GM12878 (cell line): ENCODE measurements around the gene OSBPL3. TPM values are rescaled to one million over a fixed set of nuclear protein-coding genes. Genes with fewer than 3 reads are reported as not detected.

ENCODE experiments used
- CHD2 ChIP-seq: IDR thresholded peaks from 2 replicates; pipeline ENCODE4 v1.6.1; 2011; ENCODE audit warnings: low read depth, low read length, improper control_type of control experiment, borderline replicate concordance
- CREB1 ChIP-seq: IDR thresholded peaks from 2 replicates; pipeline ENCODE4 v1.6.1; 2012; ENCODE audit warnings: low read depth, mild to moderate bottlenecking, inconsistent platforms
- EGR1 ChIP-seq, 2 experiments: IDR thresholded peaks; 1 replicate in 1 of 2; 2 replicates in 1 of 2; pipeline ENCODE4 v1.6.1; 2011 to 2012; ENCODE audit warnings: low read depth in 2 of 2, low read length in 2 of 2, borderline replicate concordance in 1 of 2, mild to moderate bottlenecking in 1 of 2, moderate library complexity in 1 of 2
- HDAC2 ChIP-seq: fragments of 200-600 bp; sonication (generic); IDR thresholded peaks from 2 replicates; pipeline ENCODE4 v1.6.1; 2017
- IKZF1 ChIP-seq: fragments of 450-650 bp; conservative IDR thresholded peaks from 2 replicates; pipeline ENCODE4 v1.6.1; 2017; ENCODE audit warnings: antibody characterized with exemption, mild to moderate bottlenecking
- LARP7 ChIP-seq: fragments of 450-650 bp; IDR thresholded peaks from 2 replicates; pipeline ENCODE4 v1.6.1; 2017; ENCODE audit warnings: mild to moderate bottlenecking
- MTA3 ChIP-seq: IDR thresholded peaks from 2 replicates; pipeline ENCODE4 v1.6.1; 2012; ENCODE audit warnings: low read length, inconsistent platforms, borderline replicate concordance
- NFXL1 ChIP-seq: fragments of 450-650 bp; IDR thresholded peaks from 2 replicates; pipeline ENCODE4 v1.6.1; 2017; ENCODE audit warnings: antibody characterized with exemption, mild to moderate bottlenecking, borderline replicate concordance
- PAX8 ChIP-seq: fragments of 450-650 bp; IDR thresholded peaks from 2 replicates; pipeline ENCODE4 v1.6.1; 2017; ENCODE audit warnings: mild to moderate bottlenecking, moderate library complexity
- POLR2A ChIP-seq: IDR thresholded peaks from 2 replicates; pipeline ENCODE4 v1.6.1; 2011; ENCODE audit warnings: low read depth, mild to moderate bottlenecking, low read length
- STAT3 ChIP-seq: IDR thresholded peaks from 2 replicates; pipeline ENCODE4 v1.6.1; 2011; ENCODE audit warnings: low read depth, low read length, improper control_type of control experiment
- SUZ12 ChIP-seq: fragments of 200-600 bp; sonication (generic); IDR thresholded peaks from one replicate; pipeline ENCODE4 v1.6.1; 2018; ENCODE audit warnings: antibody characterized with exemption, mild to moderate bottlenecking; ENCODE audit not compliant: unreplicated experiment
- ZNF207 ChIP-seq: fragments of 450-650 bp; IDR thresholded peaks from 2 replicates; pipeline ENCODE4 v1.6.1; 2014; ENCODE audit warnings: antibody characterized with exemption, mild to moderate bottlenecking, borderline replicate concordance
- ZNF384 ChIP-seq: IDR thresholded peaks from 2 replicates; pipeline ENCODE4 v1.6.1; 2012; ENCODE audit warnings: low read depth, mild to moderate bottlenecking, low read length, improper control_type of control experiment, borderline replicate concordance
- polyA plus RNA-seq, 11 experiments: library from polyadenylated mRNA; depleted of rRNA in 4 of 11; unstranded in 6 of 11; stranded (reverse) in 5 of 11; fragments of >200 nt; fragmentation: Nextera tagmentation in 4 of 11; fragmentation: Illumina TruSeq in 1 of 11; extraction: Ambion mirVana in 4 of 11; extraction: Trizol in 1 of 11; gene quantifications; 1 replicate in 1 of 11; 2 replicates in 10 of 11; pipeline versions ENCODE4 v1.2.1 to v1.2.3, GENCODE V29; 2011 to 2016; ENCODE audit warnings: inconsistent platforms in 2 of 11, missing spikeins in 2 of 11, low read depth in 1 of 11
- total RNA-seq, 4 experiments: library from RNA; depleted of rRNA in 3 of 4; stranded (reverse); fragments of >200 nt in 3 of 4; fragmentation: Illumina TruSeq in 1 of 4; extraction: Trizol in 1 of 4; gene quantifications; 2 replicates each; pipeline versions ENCODE4 v1.2.1 to v1.2.3, GENCODE V29; 2013 to 2021
- TF ChIP-seq, protein P1 (sequence below): IDR thresholded peaks from 2 replicates; pipeline ENCODE4 v1.6.1; 2011; ENCODE audit warnings: borderline replicate concordance, low read depth, mild to moderate bottlenecking, moderate library complexity, low read length; ENCODE audit not compliant: insufficient read depth, poor library complexity, severe bottlenecking
- TF ChIP-seq, protein P2 (sequence below): IDR thresholded peaks from 2 replicates; pipeline ENCODE4 v1.6.1; 2011; ENCODE audit warnings: mild to moderate bottlenecking, low read depth, low read length, moderate library complexity; ENCODE audit not compliant: insufficient replicate concordance
- TF ChIP-seq, protein P3 (sequence below): fragments of 450-650 bp; IDR thresholded peaks from 2 replicates; pipeline ENCODE4 v1.6.1; 2016; ENCODE audit warnings: mild to moderate bottlenecking, moderate library complexity, borderline replicate concordance
- TF ChIP-seq, protein P4 (sequence below): fragments of 450-650 bp; IDR thresholded peaks from 2 replicates; pipeline ENCODE4 v1.6.1; 2014; ENCODE audit warnings: mild to moderate bottlenecking
- TF ChIP-seq, protein P5 (sequence below): fragments of 450-650 bp; formaldehyde crosslinking; IDR thresholded peaks from 2 replicates; pipeline ENCODE4 v1.4.0; 2022; ENCODE audit warnings: mild to moderate bottlenecking, moderate library complexity

The OSBPL3 gene
- total and polyA plus RNA-seq, 10 of the 15 experiments (the other 5 are each of a cell fraction or from before 2014, with no cell fraction given): 6.1 to 46.6 (median 27.0) TPM

DNA sequence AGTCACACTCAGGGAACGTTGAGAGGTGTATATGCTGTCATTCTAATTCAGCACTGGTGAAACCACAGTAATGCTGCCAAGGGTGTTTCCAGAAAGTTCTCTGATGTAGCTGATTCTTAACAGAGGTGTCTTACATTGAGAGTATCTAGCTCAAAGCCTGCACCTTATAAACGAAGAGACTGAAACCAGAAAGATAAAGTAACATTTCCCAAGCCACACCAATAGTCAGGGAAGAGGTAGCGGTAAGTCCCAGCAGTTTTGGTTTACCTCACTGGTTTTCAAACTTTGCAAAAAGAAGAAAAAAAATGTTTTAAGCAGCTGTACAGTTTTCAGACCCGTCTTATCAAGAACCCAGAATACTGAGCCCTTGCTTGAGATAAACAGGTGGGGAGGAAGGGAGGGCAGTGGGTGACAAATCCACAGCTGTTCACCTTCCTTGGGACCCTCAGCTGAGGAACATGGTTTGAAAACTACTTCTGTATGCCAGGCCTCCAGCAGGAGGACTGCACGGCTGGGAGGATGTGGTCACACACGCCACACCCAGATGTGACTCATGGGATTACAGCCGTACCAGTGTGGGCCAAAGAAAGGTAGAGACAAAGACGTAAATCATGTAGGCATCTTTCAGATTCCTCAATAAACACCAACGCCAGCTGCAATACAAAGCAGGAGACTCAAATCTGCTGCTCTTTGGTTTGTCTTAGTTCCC lies 158.8 kb downstream of the OSBPL3 start (continued):
- TF ChIP-seq, protein P1, sequence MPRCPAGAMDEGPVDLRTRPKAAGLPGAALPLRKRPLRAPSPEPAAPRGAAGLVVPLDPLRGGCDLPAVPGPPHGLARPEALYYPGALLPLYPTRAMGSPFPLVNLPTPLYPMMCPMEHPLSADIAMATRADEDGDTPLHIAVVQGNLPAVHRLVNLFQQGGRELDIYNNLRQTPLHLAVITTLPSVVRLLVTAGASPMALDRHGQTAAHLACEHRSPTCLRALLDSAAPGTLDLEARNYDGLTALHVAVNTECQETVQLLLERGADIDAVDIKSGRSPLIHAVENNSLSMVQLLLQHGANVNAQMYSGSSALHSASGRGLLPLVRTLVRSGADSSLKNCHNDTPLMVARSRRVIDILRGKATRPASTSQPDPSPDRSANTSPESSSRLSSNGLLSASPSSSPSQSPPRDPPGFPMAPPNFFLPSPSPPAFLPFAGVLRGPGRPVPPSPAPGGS: no peak
- peak; percentile 59; the same call in 1 of the 2 replicates for TF ChIP-seq CHD2
- no peak for TF ChIP-seq NFXL1
- TF ChIP-seq POLR2A: peak; percentile 60; the same call in 1 of the 2 replicates
- 0 out of 2 replicates have a peak, but pooled peaks have one; percentile 32 for TF ChIP-seq ZNF207
- 0 out of 2 replicates have a peak, but pooled peaks have one; percentile 63 for TF ChIP-seq MTA3
- TF ChIP-seq, protein P2, sequence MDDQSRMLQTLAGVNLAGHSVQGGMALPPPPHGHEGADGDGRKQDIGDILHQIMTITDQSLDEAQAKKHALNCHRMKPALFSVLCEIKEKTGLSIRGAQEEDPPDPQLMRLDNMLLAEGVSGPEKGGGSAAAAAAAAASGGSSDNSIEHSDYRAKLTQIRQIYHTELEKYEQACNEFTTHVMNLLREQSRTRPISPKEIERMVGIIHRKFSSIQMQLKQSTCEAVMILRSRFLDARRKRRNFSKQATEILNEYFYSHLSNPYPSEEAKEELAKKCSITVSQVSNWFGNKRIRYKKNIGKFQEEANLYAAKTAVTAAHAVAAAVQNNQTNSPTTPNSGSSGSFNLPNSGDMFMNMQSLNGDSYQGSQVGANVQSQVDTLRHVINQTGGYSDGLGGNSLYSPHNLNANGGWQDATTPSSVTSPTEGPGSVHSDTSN: peak; percentile 59
- TF ChIP-seq LARP7: no peak; the same call in 1 of the 2 replicates
- TF ChIP-seq IKZF1: peak; percentile 82
- TF ChIP-seq, protein P3, sequence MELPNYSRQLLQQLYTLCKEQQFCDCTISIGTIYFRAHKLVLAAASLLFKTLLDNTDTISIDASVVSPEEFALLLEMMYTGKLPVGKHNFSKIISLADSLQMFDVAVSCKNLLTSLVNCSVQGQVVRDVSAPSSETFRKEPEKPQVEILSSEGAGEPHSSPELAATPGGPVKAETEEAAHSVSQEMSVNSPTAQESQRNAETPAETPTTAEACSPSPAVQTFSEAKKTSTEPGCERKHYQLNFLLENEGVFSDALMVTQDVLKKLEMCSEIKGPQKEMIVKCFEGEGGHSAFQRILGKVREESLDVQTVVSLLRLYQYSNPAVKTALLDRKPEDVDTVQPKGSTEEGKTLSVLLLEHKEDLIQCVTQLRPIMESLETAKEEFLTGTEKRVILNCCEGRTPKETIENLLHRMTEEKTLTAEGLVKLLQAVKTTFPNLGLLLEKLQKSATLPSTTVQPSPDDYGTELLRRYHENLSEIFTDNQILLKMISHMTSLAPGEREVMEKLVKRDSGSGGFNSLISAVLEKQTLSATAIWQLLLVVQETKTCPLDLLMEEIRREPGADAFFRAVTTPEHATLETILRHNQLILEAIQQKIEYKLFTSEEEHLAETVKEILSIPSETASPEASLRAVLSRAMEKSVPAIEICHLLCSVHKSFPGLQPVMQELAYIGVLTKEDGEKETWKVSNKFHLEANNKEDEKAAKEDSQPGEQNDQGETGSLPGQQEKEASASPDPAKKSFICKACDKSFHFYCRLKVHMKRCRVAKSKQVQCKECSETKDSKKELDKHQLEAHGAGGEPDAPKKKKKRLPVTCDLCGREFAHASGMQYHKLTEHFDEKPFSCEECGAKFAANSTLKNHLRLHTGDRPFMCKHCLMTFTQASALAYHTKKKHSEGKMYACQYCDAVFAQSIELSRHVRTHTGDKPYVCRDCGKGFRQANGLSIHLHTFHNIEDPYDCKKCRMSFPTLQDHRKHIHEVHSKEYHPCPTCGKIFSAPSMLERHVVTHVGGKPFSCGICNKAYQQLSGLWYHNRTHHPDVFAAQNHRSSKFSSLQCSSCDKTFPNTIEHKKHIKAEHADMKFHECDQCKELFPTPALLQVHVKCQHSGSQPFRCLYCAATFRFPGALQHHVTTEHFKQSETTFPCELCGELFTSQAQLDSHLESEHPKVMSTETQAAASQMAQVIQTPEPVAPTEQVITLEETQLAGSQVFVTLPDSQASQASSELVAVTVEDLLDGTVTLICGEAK: no peak
- TF ChIP-seq, protein P4, sequence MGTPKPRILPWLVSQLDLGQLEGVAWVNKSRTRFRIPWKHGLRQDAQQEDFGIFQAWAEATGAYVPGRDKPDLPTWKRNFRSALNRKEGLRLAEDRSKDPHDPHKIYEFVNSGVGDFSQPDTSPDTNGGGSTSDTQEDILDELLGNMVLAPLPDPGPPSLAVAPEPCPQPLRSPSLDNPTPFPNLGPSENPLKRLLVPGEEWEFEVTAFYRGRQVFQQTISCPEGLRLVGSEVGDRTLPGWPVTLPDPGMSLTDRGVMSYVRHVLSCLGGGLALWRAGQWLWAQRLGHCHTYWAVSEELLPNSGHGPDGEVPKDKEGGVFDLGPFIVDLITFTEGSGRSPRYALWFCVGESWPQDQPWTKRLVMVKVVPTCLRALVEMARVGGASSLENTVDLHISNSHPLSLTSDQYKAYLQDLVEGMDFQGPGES: no peak
- TF ChIP-seq STAT3: no peak
- no peak for TF ChIP-seq SUZ12
- no peak for TF ChIP-seq PAX8
- TF ChIP-seq, protein P5, sequence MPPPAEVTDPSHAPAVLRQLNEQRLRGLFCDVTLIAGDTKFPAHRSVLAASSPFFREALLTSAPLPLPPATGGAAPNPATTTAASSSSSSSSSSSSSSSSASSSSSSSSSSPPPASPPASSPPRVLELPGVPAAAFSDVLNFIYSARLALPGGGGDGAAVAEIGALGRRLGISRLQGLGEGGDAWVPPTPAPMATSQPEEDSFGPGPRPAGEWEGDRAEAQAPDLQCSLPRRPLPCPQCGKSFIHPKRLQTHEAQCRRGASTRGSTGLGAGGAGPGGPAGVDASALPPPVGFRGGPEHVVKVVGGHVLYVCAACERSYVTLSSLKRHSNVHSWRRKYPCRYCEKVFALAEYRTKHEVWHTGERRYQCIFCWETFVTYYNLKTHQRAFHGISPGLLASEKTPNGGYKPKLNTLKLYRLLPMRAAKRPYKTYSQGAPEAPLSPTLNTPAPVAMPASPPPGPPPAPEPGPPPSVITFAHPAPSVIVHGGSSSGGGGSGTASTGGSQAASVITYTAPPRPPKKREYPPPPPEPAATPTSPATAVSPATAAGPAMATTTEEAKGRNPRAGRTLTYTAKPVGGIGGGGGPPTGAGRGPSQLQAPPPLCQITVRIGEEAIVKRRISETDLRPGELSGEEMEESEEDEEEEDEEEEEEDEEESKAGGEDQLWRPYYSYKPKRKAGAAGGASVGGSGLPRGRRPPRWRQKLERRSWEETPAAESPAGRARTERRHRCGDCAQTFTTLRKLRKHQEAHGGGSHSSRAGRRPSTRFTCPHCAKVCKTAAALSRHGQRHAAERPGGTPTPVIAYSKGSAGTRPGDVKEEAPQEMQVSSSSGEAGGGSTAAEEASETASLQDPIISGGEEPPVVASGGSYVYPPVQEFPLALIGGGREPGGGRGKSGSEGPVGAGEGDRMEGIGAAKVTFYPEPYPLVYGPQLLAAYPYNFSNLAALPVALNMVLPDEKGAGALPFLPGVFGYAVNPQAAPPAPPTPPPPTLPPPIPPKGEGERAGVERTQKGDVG: no peak
- TF ChIP-seq HDAC2: no peak
- TF ChIP-seq EGR1 (IDR thresholded peaks at IDR 0.05; ENCODE audit: borderline replicate concordance in 1 of 2, low read depth in 2 of 2, low read length in 2 of 2): no peak
- no peak; the same call in none of the 2 replicates for TF ChIP-seq CREB1
- 0 out of 2 replicates have a peak, but pooled peaks have one; percentile 19 for TF ChIP-seq ZNF384
